Skin of body (tissue), 2 donors: Measurements from ENCODE around the gene FANCC. TPM values are rescaled to one million over a fixed set of nuclear protein-coding genes. Genes with fewer than 3 reads are reported as not detected.

Experiments
- DNase-seq: peaks from one replicate; lab custom pipeline; 2025; lab: John Stamatoyannopoulos, UW
- total RNA-seq: library from RNA; depleted of rRNA; stranded (reverse); fragments of >200 nt; gene quantifications from one replicate; pipeline ENCODE4 v1.2.3, GENCODE V29; 2014

Gene FANCC
- total RNA-seq, 1 donor from 2014 or later: 16.1 TPM

GRCh38 chr9:95126739-95127138 is 190.8 kb downstream of the FANCC start:
- DNase-seq: no peak

- no peak for DNase-seq
Measured at GRCh38 chr9:95125652-95126051, 191.9 kb downstream of the FANCC start.

- no peak for DNase-seq
Measured at GRCh38 chr9:95124582-95125367, 192.7 kb downstream of the FANCC start.

- DNase-seq: no peak
Measured at GRCh38 chr9:95120781-95121370, 196.6 kb downstream of the FANCC start.

- peak; percentile 89 for DNase-seq
Measured at GRCh38 chr9:95118596-95118995, 198.9 kb downstream of the FANCC start.

GRCh38 chr9:95116808-95117204 is 200.7 kb downstream of the FANCC start:
- DNase-seq: no peak

GRCh38 chr9:95116002-95116807 is 201.3 kb downstream of the FANCC start:
- DNase-seq: no peak

- no peak for DNase-seq
Measured at GRCh38 chr9:95115104-95115503, 202.4 kb downstream of the FANCC start.

GRCh38 chr9:95112436-95113280 is 204.9 kb downstream of the FANCC start:
- no peak for DNase-seq

GRCh38 chr9:95111716-95112115 is 205.8 kb downstream of the FANCC start:
- DNase-seq: no peak

GRCh38 chr9:95110921-95111525 is 206.5 kb downstream of the FANCC start:
- DNase-seq: no peak

GRCh38 chr9:95109456-95109855 is 208.1 kb downstream of the FANCC start:
- no peak for DNase-seq

GRCh38 chr9:95108777-95109176 is 208.7 kb downstream of the FANCC start:
- no peak for DNase-seq

- DNase-seq: peak; percentile 31
Measured at GRCh38 chr9:95107976-95108375, 209.5 kb downstream of the FANCC start.

- no peak for DNase-seq
Measured at GRCh38 chr9:95107001-95107749, 210.3 kb downstream of the FANCC start.

- no peak for DNase-seq
Measured at GRCh38 chr9:95105519-95106287, 211.8 kb downstream of the FANCC start.

- DNase-seq: no peak
Measured at GRCh38 chr9:95104980-95105379, 212.5 kb downstream of the FANCC start.

- no peak for DNase-seq
Measured at GRCh38 chr9:95104581-95104960, 212.9 kb downstream of the FANCC start.

GRCh38 chr9:95103871-95104580 is 213.5 kb downstream of the FANCC start:
- DNase-seq: peak; percentile 20
